GM21529 (cell line): ENCODE results near the gene WDR26.
"Not testable (repeated sequence)": the region's sequence is repeated elsewhere in the genome, so short reads cannot be mapped to it uniquely, and the experiment has no call there.

ENCODE experiments used
- ATAC-seq: cut with Tn5 transposase; IDR thresholded peaks from one replicate; pipeline ENCODE4 v1.9.1; 2021; ENCODE audit not compliant: unreplicated experiment

The WDR26 gene

DNA sequence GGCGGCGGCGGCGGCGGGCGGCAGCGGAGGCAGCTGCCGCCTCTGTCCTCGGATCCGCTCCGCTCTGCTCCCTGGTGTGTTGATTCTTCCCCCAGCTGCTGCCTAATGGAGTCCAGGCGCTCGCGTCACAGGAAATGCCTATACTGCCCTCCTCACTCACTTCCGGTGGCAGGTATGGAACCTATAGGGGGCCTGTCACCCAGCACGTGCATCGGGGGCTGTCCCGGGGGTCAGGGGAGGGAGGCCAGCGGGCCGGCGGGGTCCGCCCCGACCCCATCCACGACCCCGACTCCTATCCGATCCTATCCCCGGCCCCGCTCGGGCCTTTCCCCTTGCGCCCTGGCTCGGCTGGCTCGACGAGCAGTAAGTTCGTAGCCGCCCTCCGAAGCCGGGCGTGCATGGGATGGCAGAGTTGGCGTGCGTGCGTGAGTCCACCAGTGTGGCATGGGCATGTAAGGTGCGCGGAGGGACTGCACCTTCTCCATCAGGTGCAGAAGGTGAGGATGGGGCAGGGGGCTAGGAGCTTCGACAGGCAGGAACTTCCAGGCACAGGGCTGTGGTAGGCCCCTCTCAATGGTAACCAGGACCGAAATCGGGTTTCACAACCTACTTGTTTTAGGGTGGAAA, at the start of gene WDR26:
WDR26 (minus strand) TSS at position 107 of the 627 bp plus-strand sequence.
- peak; percentile 84 for ATAC-seq

- ATAC-seq = not testable (repeated sequence)
These were observed 48.6 kb upstream of the WDR26 start for GRCh38 chr1:224483206-224483605.

DNA sequence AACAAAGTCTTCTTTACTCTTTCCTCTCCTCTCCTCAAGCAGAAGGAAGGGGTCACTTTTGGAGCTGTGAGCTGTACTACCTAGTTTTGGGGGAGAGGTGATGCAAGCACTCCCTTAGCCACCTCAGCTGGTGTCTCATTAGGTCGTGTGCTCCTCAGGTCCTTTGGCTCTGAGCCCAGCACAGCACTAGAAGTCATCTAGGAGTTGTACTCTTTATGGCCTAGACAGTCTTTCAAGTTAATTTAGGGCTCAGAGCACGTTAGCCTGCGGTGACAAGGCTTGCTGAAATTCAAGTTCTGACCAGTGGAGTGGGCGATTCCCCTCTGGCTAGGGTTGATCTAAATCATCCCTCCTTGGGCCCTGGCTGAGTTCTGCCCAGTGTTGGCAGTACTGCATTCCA, 48.0 kb upstream of the WDR26 start:
- ATAC-seq = no peak

- no peak for ATAC-seq
These were observed 47.0 kb upstream of the WDR26 start for GRCh38 chr1:224481601-224482000.

GRCh38 chr1:224480888-224481459, 46.4 kb upstream of the WDR26 start:
- ATAC-seq = not testable (repeated sequence)

- ATAC-seq = not testable (repeated sequence)
These were observed 45.6 kb upstream of the WDR26 start for GRCh38 chr1:224480200-224480599.

GRCh38 chr1:224472806-224473205, 38.2 kb upstream of the WDR26 start:
- ATAC-seq = no peak

DNA sequence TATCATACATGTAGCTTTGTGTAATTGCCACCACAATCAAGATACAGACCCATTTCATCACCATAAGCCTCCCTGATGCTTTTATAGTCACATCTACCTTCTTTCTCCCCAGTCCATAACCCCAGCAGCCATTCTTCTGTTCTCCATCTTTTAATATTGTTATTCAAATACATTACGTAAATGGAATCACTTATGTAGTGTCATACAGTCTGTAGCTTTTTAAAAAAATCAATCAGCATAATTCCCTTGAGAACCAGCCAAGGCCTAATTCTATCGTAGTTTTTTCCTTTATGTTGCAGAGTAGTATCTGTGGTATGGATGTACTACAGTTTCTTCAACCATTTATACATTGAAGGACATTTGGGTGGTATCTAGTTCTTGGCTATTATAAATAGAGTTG, 31.6 kb upstream of the WDR26 start:
- no peak for ATAC-seq

GRCh38 chr1:224459966-224460365, 25.4 kb upstream of the WDR26 start:
- no peak for ATAC-seq

GRCh38 chr1:224458996-224459395, 24.4 kb upstream of the WDR26 start:
- ATAC-seq = no peak

- no peak for ATAC-seq
These were observed 23.7 kb upstream of the WDR26 start for GRCh38 chr1:224458296-224458695.

DNA sequence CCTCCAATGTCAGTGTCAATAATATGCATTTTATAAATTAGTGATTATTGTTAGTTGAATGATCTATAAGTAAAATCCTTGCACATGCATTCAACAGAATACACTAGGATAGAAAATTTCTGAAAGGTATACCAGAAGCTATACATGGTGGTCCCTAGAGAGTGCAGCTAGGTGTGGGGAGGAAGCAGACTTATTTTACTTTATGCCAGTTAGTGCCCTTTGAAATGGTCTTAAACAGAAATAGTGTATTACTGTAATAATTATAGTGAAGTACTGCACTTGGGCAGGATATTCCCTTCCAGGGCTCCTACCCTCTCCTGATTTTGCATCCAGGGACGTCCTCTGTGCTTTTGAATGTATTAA, 23.2 kb upstream of the WDR26 start:
- no peak for ATAC-seq

GRCh38 chr1:224456637-224456953, 22.0 kb upstream of the WDR26 start:
- ATAC-seq = no peak

DNA sequence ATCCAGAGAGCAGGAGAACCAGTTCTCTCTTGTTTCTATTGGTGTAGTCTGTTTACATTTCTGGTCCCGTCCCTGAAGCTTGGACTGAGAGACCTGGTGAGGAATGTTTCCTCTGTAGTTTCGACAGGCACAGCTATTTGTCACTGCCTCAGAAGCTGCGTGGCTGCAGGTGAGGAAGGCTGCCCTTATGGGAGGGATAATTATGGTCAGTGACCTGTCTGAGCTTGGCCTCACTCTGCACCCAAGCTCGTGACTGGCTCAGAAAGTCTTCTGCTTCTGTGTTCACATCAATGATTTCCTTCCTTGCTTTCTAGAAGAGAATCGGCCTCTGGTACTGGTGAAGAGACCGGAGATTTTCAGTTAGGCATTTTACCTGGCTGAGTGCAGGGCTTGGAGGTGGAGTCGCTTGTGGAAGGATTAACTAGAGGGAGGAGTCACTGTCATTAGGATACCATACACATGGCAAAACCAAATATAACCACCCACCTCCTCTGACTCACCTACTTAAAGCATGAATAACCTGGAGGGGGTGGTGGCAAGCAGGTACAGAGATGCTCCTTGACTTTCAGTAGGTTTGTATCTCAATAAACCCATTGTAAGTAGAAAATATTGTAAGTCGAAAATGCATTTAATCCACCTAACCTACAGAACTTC, 19.9 kb upstream of the WDR26 start:
- ATAC-seq = no peak

DNA sequence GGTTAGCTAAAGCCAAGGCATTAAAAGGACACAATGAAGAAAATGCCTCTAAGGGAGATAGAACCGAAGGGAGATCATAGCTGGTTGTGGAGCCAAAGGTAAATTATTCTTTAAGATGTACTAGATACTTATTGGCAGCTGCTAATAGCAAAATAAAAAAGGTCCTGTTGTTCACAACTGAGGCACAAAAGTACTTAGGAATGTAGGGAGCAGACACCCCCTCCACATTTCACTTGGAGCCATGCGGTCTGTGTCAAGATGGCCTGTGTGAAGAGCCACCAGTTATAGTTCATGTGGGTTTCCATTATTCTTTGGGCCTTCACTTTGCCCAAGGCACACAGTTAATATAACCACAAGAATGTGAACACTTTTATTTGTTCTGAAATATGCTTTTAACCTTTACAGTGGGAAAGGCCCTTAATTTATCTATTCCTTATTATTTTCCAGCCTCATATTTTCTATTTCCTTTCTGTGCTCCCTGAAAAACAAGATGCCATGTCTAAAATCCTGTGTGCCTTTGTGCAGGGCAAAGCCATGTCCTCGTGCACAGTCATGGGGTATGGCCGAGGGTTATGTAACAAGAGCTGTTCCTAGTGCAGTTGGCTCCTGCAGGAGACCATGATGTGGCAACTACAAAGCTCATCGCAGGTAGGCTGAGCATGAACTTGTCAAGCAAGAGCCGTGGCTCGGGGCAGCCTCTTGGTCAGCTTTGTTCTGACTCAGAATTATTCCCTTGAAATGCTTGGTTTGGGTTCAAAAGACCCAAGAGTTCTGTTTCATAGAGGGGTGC, 16.2 kb upstream of the WDR26 start:
- no peak for ATAC-seq

GRCh38 chr1:224450159-224450558, 15.6 kb upstream of the WDR26 start:
- ATAC-seq = no peak

GRCh38 chr1:224448453-224449017, 13.9 kb upstream of the WDR26 start:
- ATAC-seq = no peak

DNA sequence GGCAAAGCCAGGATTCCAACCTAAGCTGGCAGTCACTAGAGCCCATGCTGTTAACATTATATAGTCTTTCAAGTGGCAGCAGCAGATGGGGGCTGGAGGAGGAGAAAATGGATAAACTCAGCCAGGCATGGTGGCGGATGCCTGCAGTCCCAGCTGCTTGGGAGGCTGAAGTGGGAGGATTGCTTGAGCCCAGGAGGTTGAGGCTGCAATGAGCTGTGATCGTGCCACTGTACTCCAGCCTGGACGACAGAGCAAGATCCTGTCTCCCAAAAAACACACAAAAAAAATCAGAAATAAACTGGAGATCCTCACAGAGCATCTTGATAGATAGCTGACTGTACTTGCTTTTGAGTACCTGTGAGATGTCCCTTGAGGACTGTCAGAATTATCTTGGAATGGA, 13.4 kb upstream of the WDR26 start:
- ATAC-seq = no peak

DNA sequence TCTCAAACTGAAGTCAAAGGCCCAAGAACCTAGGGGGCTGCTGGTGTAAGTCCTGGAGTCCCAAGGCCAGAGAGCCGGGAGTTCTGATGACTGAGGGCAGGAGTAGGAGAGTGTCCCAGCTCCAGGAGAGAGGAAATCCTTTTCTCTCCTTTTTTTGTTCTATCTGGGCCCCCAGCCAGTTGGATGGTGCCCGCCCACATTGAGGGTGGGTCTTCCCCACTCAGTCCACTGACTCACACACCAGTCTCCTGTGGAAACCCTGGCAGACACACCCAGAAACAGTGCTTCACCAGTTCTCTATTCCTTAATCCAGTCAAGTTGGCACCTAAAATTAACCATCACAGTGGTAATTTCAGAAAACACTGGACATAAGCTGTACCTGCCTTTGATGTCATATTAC, 12.7 kb upstream of the WDR26 start:
- no peak for ATAC-seq

DNA sequence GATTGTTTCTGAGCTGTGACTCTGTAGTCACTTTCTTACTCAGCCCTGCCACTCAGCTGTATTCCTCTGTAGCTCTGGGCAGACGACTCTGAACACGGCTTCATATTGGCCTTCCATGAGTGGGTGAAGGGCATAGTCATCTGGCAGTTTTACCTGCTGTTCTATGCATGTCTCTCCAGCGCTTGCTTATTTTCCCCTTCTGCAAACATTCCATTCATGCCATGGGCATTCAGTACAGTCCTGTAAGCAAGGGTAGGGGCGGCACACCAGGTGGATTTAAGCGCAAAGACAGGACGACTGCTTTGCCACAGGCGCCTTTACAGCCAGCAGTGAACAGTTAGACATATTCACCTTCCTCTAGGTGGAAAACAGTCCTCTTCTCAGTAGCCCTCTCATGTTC, 4.4 kb upstream of the WDR26 start:
- ATAC-seq = no peak

DNA sequence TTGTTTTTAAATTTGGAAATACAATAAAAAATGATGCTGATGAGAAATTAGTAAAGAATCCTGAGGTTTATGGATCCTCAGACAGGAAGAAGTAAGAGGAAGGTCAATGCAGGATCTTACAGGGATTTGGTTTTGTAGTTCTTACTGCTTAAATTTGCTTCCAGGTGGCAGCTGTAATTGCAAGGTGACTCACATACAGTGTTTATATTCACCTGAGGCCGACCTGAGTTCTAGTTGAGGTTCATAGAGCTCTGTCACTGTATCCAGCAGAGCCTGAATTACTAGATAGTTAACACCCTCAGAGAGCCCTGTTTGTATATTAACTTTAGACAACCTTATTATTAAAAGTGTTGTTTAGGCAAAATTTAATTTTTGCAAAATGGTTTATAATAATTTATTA, 1.4 kb upstream of the WDR26 start:
- no peak for ATAC-seq

- peak; percentile 12 for ATAC-seq
These were observed 744 bp upstream of the WDR26 start for GRCh38 chr1:224435318-224435763.
